ENCODE measurements around the gene GPRIN3. TPM values are rescaled to one million over a fixed set of nuclear protein-coding genes. Genes with fewer than 3 reads are reported as not detected.

The GPRIN3 gene
- total and polyA plus RNA-seq, 2 of the 13 experiments (the other 11 are each of a cell fraction or from before 2014, with no cell fraction given) = not detected

DNA sequence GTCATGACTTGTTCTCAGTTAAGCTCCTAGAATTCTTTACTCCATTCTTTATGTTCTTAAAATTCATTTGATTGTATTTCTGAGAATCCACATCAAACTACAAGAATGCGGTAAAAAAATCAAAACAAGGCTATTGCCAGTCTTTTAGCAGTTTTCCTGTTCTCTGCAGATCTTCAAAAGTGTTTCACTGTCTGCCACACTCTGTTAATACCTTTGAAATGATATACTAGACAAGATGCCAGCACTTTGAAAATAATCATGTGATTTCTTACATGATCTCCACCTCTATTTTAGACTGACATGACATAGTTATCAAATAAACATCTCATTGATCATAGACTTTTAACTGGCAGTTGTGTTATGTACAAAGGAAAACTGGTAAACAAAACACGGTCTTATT, 30.1 kb upstream of the GPRIN3 start:
- no peaks in the 10 kb centered on the region for H4K20me1 ChIP-seq (ENCODE audit: insufficient read depth, low read length)
- DNase-seq (ENCODE audit: low spot score) = no peak
- H3K9ac ChIP-seq (ENCODE audit: insufficient read depth, low read depth, low read length) = no peak overlapping the region
- ChIA-PET CTCF (ENCODE audit: low intra/inter-chr PET ratio, low total read pairs) (no interaction called here), POLR2A (no interaction called here)
- no peaks in the 10 kb centered on the region for H3K27me3 ChIP-seq (ENCODE audit: control insufficient read depth in 1 of 2, insufficient read depth in 2 of 2, low read length in 2 of 2)
- no peak overlapping the region for H2AFZ ChIP-seq (ENCODE audit: low read length)
- in situ Hi-C loops (cut with HindIII; ENCODE audit: extremely low pct_ligation_motif_present, low pct_unique_long_range_greater_than_20kb) = no loop called here
- no peak for TF ChIP-seq ZBTB7A (CRISPR knock-in tag; IDR thresholded peaks at IDR 0.05)
- TF ChIP-seq HDAC1 (CRISPR knock-in tag; IDR thresholded peaks at IDR 0.05) = no peak
- no peak for TF ChIP-seq ZNF232 (CRISPR knock-in tag; IDR thresholded peaks at IDR 0.05; ENCODE audit: borderline replicate concordance)
- TF ChIP-seq, protein P1, sequence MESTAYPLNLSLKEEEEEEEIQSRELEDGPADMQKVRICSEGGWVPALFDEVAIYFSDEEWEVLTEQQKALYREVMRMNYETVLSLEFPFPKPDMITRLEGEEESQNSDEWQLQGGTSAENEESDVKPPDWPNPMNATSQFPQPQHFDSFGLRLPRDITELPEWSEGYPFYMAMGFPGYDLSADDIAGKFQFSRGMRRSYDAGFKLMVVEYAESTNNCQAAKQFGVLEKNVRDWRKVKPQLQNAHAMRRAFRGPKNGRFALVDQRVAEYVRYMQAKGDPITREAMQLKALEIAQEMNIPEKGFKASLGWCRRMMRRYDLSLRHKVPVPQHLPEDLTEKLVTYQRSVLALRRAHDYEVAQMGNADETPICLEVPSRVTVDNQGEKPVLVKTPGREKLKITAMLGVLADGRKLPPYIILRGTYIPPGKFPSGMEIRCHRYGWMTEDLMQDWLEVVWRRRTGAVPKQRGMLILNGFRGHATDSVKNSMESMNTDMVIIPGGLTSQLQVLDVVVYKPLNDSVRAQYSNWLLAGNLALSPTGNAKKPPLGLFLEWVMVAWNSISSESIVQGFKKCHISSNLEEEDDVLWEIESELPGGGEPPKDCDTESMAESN (CRISPR knock-in tag; conservative IDR thresholded peaks at IDR 0.05) = no peak
- TF ChIP-seq SP1 (IDR thresholded peaks at IDR 0.05) = no peak
- no peak for TF ChIP-seq SP1 (CRISPR knock-in tag; IDR thresholded peaks at IDR 0.05)
- TF ChIP-seq CBFB (CRISPR knock-in tag; IDR thresholded peaks at IDR 0.05) = no peak
- TF ChIP-seq, protein P2, sequence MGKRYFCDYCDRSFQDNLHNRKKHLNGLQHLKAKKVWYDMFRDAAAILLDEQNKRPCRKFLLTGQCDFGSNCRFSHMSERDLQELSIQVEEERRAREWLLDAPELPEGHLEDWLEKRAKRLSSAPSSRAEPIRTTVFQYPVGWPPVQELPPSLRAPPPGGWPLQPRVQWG (CRISPR knock-in tag; IDR thresholded peaks at IDR 0.05; ENCODE audit: borderline replicate concordance, low read depth) = no peak
- TF ChIP-seq, protein P3, sequence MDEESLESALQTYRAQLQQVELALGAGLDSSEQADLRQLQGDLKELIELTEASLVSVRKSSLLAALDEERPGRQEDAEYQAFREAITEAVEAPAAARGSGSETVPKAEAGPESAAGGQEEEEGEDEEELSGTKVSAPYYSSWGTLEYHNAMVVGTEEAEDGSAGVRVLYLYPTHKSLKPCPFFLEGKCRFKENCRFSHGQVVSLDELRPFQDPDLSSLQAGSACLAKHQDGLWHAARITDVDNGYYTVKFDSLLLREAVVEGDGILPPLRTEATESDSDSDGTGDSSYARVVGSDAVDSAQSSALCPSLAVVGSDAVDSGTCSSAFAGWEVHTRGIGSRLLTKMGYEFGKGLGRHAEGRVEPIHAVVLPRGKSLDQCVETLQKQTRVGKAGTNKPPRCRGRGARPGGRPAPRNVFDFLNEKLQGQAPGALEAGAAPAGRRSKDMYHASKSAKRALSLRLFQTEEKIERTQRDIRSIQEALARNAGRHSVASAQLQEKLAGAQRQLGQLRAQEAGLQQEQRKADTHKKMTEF (CRISPR knock-in tag; IDR thresholded peaks at IDR 0.05) = no peak
- no peak for TF ChIP-seq PCBP2 (optimal IDR thresholded peaks at IDR 0.05; ENCODE audit: low read depth, low read length, poor library complexity, severe bottlenecking)
- H3K27ac ChIP-seq (ENCODE audit: extremely low read length, insufficient read depth, low read length) = no peak overlapping the region
- intact Hi-C loops (cut with micrococcal nuclease; ENCODE audit: unreplicated experiment) = no loop called here
- FAIRE-seq = no peak
- H3K79me2 ChIP-seq (ENCODE audit: insufficient read depth, low read length) = no peaks in the 10 kb centered on the region
- WGBS (ENCODE audit: low lambda C conversion rate) = 1% methylated on average over 2 of the region's 2 CpGs
- no peaks in the 10 kb centered on the region for H3K9me3 ChIP-seq (ENCODE audit: low read length)
- H3K4me1 ChIP-seq (ENCODE audit: insufficient read depth, low read length) = no peaks in the 10 kb centered on the region
- no peaks in the 10 kb centered on the region for H3K36me3 ChIP-seq (replicated peaks in 1 of 2; ENCODE audit: control insufficient read depth in 1 of 2, insufficient read depth in 2 of 2, low read length in 2 of 2)
- no peak overlapping the region for H3K4me3 ChIP-seq (replicated peaks in 1 of 3; ENCODE audit: insufficient read depth in 1 of 3, low read depth in 2 of 3, low read length in 3 of 3)
- no peak overlapping the region for H3K4me2 ChIP-seq (ENCODE audit: low read depth, low read length)
- no peak for ATAC-seq
- BruUV-seq (replicated peaks) = no TSS peak

All from HepG2 (cell line).